ENCODE measurements around the gene MYO7A.

DNA sequence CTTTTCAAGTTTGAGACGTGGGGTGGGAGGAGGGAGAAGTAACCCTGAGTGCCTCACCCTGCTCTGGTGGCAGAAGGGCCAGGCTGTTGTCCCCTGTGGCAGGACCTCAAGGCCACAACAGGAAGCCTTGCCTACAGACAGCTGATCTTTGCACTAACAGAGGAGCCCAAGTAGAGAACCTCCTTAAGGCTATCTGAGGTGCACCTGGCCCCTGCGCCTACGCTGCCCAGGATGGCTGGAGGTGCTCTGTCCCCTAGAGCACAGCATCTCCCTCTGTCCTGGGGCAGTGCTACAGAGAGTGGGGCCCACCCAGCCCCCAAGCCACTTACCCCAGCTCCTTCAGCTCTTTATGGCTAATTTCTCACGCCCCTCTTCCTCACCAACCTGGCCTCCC lies 27.0 kb downstream of the MYO7A start:
- TF ChIP-seq, protein P1, sequence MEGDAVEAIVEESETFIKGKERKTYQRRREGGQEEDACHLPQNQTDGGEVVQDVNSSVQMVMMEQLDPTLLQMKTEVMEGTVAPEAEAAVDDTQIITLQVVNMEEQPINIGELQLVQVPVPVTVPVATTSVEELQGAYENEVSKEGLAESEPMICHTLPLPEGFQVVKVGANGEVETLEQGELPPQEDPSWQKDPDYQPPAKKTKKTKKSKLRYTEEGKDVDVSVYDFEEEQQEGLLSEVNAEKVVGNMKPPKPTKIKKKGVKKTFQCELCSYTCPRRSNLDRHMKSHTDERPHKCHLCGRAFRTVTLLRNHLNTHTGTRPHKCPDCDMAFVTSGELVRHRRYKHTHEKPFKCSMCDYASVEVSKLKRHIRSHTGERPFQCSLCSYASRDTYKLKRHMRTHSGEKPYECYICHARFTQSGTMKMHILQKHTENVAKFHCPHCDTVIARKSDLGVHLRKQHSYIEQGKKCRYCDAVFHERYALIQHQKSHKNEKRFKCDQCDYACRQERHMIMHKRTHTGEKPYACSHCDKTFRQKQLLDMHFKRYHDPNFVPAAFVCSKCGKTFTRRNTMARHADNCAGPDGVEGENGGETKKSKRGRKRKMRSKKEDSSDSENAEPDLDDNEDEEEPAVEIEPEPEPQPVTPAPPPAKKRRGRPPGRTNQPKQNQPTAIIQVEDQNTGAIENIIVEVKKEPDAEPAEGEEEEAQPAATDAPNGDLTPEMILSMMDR (IDR thresholded peaks at IDR 0.05), result no peak
- no peak for TF ChIP-seq ZFX (IDR thresholded peaks at IDR 0.05; ENCODE audit: borderline replicate concordance)
